B cell (primary cell): Measurements from ENCODE around the gene COQ8A.

Source experiments
- EZH2 ChIP-seq: IDR thresholded peaks from 2 replicates; pipeline ENCODE4 v1.6.1; 2012; ENCODE audit warnings: borderline replicate concordance, low read depth, mild to moderate bottlenecking, moderate library complexity, low read length; ENCODE audit not compliant: insufficient read depth, poor library complexity, severe bottlenecking
- TF ChIP-seq, protein P1 (sequence below): fragments of 200-600 bp; IDR thresholded peaks from one replicate; pipeline ENCODE4 v1.8.0; 2022; ENCODE audit warnings: antibody characterized with exemption, mild to moderate bottlenecking

DNA sequence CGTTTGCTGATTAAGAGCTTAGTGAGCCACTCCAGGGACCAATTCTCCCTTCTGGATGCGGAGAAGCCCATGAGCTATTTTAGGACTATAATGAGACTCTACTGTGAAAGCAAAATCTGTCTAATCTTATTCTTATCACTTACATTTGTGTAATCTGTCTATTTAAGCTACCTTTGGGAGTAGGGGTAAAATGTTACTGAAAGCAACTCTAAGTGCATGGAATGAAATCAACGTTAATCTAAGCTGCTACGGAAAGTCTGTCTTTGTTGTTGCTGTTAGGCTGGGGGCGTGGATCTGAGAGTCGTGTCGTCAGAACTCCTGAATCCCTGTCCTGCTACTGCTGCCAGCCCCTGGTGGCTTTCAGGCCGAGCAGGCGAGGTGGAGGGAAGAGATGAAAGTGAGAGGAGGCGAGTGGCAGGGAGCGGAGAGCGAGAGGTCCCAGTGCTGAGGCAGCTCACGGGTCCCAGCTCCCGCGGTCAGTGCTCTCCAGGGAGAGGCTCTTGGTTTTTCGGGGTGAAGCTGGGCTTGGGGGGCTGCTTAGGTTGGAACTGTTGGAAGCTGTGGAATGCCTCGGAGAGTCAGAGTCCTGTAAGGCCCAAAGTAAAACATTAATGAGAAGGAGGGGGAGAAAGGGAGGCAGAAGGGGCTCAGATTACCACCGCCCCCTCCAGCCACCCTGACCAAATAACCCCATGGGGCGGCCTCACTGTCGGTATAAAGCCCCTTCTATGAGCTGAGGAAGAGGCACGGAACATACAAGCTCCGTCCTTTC, 53.9 kb downstream of the COQ8A start:
- TF ChIP-seq, protein P1, sequence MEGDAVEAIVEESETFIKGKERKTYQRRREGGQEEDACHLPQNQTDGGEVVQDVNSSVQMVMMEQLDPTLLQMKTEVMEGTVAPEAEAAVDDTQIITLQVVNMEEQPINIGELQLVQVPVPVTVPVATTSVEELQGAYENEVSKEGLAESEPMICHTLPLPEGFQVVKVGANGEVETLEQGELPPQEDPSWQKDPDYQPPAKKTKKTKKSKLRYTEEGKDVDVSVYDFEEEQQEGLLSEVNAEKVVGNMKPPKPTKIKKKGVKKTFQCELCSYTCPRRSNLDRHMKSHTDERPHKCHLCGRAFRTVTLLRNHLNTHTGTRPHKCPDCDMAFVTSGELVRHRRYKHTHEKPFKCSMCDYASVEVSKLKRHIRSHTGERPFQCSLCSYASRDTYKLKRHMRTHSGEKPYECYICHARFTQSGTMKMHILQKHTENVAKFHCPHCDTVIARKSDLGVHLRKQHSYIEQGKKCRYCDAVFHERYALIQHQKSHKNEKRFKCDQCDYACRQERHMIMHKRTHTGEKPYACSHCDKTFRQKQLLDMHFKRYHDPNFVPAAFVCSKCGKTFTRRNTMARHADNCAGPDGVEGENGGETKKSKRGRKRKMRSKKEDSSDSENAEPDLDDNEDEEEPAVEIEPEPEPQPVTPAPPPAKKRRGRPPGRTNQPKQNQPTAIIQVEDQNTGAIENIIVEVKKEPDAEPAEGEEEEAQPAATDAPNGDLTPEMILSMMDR = no peak
- no peak for TF ChIP-seq EZH2
